Gastroesophageal sphincter (tissue), 4 donors: ENCODE measurements around the gene SPACDR. TPM values are rescaled to one million over a fixed set of nuclear protein-coding genes. Genes with fewer than 3 reads are reported as not detected.
A peak's percentile ranks its signal among the peaks of the same experiment; 100 is the strongest.

Experiments
- ATAC-seq: fragments of 150-250 bp; one replicate; pipeline ENCODE4 v1.9.1; 2016; ENCODE audit warnings: mild to moderate bottlenecking, moderate library complexity
- H3K27ac ChIP-seq, 4 donors: fragments of 200-600 bp; sonication (generic) in 3 of 4; 1 replicate in 3 of 4; 2 replicates in 1 of 4; pipeline ENCODE4 v1.5.1; 2016 to 2019
- H3K27me3 ChIP-seq: fragments of 200-600 bp; sonication (generic); one replicate; pipeline ENCODE4 v1.5.1; 2019
- H3K36me3 ChIP-seq, 2 donors: fragments of 200-600 bp; sonication (generic); one replicate each; pipeline ENCODE4 v1.5.1; 2019; ENCODE audit warnings: control low read depth in 1 of 2
- H3K4me1 ChIP-seq, 3 donors: fragments of 200-600 bp; sonication (generic); 1 replicate in 2 of 3; 2 replicates in 1 of 3; pipeline ENCODE4 v1.5.1; 2016 to 2019; ENCODE audit warnings: control low read depth in 2 of 3
- H3K4me3 ChIP-seq, 2 donors: fragments of 200-600 bp; sonication (generic); one replicate each; pipeline ENCODE4 v1.5.1; 2019; ENCODE audit warnings: mild to moderate bottlenecking in 1 of 2, moderate library complexity in 1 of 2
- H3K9me3 ChIP-seq, 3 donors: fragments of 200-600 bp; sonication (generic); one replicate each; pipeline ENCODE4 v1.5.1; 2017 to 2019; ENCODE audit warnings: control low read depth in 2 of 3
- EP300 ChIP-seq: sonication (generic); formaldehyde crosslinking; IDR thresholded peaks from one replicate; pipeline ENCODE4 v1.6.1; 2017; ENCODE audit warnings: antibody characterized with exemption, mild to moderate bottlenecking
- POLR2A ChIP-seq, 2 donors: fragments of 450-650 bp; IDR thresholded peaks; one replicate each; pipeline ENCODE4 v1.6.1; 2017; ENCODE audit warnings: antibody characterized with exemption in 2 of 2, mild to moderate bottlenecking in 2 of 2, moderate library complexity in 1 of 2
- POLR2AphosphoS5 ChIP-seq: sonication (generic); formaldehyde crosslinking; IDR thresholded peaks from one replicate; pipeline ENCODE4 v1.6.1; 2017; ENCODE audit warnings: antibody characterized with exemption
- WGBS, 2 donors: methylation state at CpG; one replicate each; pipeline ENCODE4 v1.1.5; 2018; ENCODE audit warnings: low coverage in 1 of 2; 5-methylcytosine and 5-hydroxymethylcytosine counted together
- total RNA-seq, 4 donors: library from RNA; depleted of rRNA; stranded (reverse); fragments of >200 nt; gene quantifications; one replicate each; pipeline ENCODE4 v1.1.0, GENCODE V29; 2016
- TF ChIP-seq, protein P1 (sequence below), 4 experiments: fragments of 200-600 bp in 2 of 4; fragments of 450-650 bp in 2 of 4; sonication (generic) in 1 of 4; IDR thresholded peaks; one replicate each; pipeline ENCODE4 v1.5.1; 2017 to 2019; ENCODE audit warnings: antibody characterized with exemption in 4 of 4, mild to moderate bottlenecking in 2 of 4, moderate library complexity in 2 of 4

The SPACDR gene
- total RNA-seq, 4 donors from 2014 or later, result 0.67 TPM; not detected in 3

DNA sequence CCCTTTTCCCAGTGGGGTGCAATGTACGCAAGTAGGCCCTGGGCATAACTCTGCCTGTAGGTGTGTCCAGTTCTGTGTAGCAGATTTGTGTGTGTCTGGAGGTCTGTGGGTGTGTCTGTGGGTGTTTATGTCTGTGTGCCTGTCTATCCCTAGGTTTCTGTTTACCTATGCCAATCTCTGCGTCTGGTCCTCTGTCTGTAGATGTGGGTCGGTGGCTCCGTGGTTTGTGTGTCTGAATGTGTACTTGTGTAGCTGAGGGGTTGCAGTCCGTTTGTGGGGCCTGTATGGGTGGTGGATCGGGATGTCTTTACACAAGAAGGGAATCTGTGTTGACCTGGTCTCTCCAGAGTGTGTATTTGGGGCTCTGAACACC lies 20.6 kb upstream of the SPACDR start:
- H3K36me3 ChIP-seq, result peaks cover 0 to 10% of the 10 kb centered on the region in 2 donors
- no peak for ATAC-seq
- H3K27me3 ChIP-seq, result peaks cover 5% of the 10 kb centered on the region
- H3K9me3 ChIP-seq, result no peaks in the 10 kb centered on the region
- no peak for TF ChIP-seq EP300
- TF ChIP-seq, protein P1, sequence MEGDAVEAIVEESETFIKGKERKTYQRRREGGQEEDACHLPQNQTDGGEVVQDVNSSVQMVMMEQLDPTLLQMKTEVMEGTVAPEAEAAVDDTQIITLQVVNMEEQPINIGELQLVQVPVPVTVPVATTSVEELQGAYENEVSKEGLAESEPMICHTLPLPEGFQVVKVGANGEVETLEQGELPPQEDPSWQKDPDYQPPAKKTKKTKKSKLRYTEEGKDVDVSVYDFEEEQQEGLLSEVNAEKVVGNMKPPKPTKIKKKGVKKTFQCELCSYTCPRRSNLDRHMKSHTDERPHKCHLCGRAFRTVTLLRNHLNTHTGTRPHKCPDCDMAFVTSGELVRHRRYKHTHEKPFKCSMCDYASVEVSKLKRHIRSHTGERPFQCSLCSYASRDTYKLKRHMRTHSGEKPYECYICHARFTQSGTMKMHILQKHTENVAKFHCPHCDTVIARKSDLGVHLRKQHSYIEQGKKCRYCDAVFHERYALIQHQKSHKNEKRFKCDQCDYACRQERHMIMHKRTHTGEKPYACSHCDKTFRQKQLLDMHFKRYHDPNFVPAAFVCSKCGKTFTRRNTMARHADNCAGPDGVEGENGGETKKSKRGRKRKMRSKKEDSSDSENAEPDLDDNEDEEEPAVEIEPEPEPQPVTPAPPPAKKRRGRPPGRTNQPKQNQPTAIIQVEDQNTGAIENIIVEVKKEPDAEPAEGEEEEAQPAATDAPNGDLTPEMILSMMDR (IDR thresholded peaks at IDR 0.05), result no peak
- no peak for TF ChIP-seq POLR2AphosphoS5
- TF ChIP-seq POLR2A (IDR thresholded peaks at IDR 0.05), result no peak
- H3K4me3 ChIP-seq, result peak overlapping the region in 1 of 2 donors; percentile 78
- peaks cover 0 to 49% (median 6%) of the 10 kb centered on the region in 3 donors for H3K4me1 ChIP-seq
- H3K27ac ChIP-seq, result peak overlapping the region in 3 of 4 donors; percentile 76 to 80 (median 77)
- WGBS, 2 donors, result 80 to 81% methylated on average over 3 to 4 of the region's 6 CpGs

- no peaks in the 10 kb centered on the region for H3K9me3 ChIP-seq
- peaks cover 3% of the 10 kb centered on the region for H3K27me3 ChIP-seq
- 29 to 37% methylated on average over 9 to 17 of the region's 45 CpGs for WGBS, 2 donors
- peaks cover 0 to 9% of the 10 kb centered on the region in 2 donors for H3K36me3 ChIP-seq
- peak; percentile 75 for ATAC-seq
- H3K4me1 ChIP-seq, result peaks cover 0 to 48% (median 11%) of the 10 kb centered on the region in 3 donors
- H3K27ac ChIP-seq, result peak within 1 kb of the TSS in 3 of 4 donors; percentile 76 to 80 (median 77)
- TF ChIP-seq POLR2AphosphoS5, result no peak
- TF ChIP-seq, protein P1 (IDR thresholded peaks at IDR 0.05), result no peak
- no peak for TF ChIP-seq EP300
- no peak for TF ChIP-seq POLR2A (IDR thresholded peaks at IDR 0.05)
- H3K4me3 ChIP-seq, result peak within 1 kb of the TSS; percentile 49 to 78
These were observed 19.9 kb upstream of the SPACDR start, which contains the start of gene NYAP1 for GRCh38 chr7:100483722-100484672. TSS of gene NYAP1 (plus strand) at chr7:100483927. CDS start at chr7:100485312, 1,385 bp downstream.

DNA sequence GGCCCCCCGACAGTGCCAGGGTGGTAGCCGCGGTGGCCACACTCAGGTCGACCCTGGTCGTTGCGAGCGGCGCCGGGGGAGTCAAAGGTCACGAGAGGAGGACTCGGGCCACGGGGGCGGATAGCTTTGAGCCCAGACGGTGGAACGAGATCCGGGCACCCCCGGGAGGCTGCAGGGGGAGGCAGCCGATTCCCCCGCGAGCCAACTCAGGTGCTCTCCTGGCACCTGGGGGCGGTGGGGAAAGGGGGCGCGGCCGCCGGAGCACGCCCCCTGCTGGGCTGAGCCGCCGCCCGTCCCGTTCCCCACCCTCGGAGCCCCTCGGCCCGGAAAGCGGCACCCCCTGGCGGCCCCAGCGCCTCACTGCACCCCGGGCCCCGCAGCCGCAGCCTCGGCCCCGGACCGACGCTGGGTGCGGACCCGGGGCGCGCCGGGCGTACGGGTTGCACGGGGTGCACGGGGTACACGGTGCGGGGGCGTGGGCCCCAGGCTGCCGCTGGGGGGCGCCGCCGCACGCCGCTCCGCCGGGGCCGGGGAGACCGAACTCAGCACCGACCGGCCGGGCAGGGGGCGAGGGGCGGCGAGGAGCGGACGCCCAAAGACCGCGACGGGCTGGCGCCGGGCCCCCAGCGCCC lies 19.1 kb upstream of the SPACDR start:
- TF ChIP-seq, protein P1 (IDR thresholded peaks at IDR 0.05), result peak in 3 of 4 experiments; percentile 94 to 99 (median 97)
- no peak for TF ChIP-seq EP300
- Histone ChIP-seq H3K27me3 (no peaks in the 10 kb centered on the region), H3K4me3 (peak overlapping the region; percentile 49 to 78), H3K27ac (peak overlapping the region in 3 of 4 donors; percentile 76 to 80 (median 77)), H3K4me1 (peaks cover 0 to 47% (median 11%) of the 10 kb centered on the region in 3 donors), H3K36me3 (peaks cover 0 to 1% of the 10 kb centered on the region in 2 donors), H3K9me3 (no peaks in the 10 kb centered on the region)
- peak; percentile 60 for ATAC-seq
- WGBS, 2 donors, result 0 to 1% methylated on average over 13 to 17 of the region's 79 CpGs

DNA sequence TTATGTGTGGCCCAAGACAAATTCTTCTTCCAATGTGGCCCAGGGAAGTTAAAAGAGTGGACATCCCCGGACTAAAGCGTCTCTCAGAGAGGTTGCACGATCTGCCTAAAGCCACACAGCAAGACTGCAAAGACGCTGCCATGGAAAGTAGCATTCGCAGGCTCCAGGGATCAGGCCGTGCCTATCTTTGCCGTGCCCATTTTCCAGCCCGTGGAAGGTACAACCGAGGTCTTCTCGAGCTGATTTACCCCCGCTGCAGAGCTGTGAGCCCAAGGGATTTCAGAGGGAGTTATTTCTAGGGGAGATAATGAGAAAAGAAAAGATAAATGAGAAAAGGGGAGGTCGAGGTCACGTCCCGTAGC lies 18.6 kb upstream of the SPACDR start:
- no peak for ATAC-seq
- H3K36me3 ChIP-seq, result no peaks in the 10 kb centered on the region
- no peaks in the 10 kb centered on the region for H3K27me3 ChIP-seq
- peak overlapping the region in 3 of 4 donors; percentile 76 to 80 (median 77) for H3K27ac ChIP-seq
- TF ChIP-seq POLR2AphosphoS5 (no peak), EP300 (no peak), POLR2A (IDR thresholded peaks at IDR 0.05) (no peak)
- TF ChIP-seq, protein P1 (IDR thresholded peaks at IDR 0.05), result no peak
- H3K4me1 ChIP-seq, result peaks cover 0 to 50% (median 12%) of the 10 kb centered on the region in 3 donors
- 42 to 100% methylated on average over 1 to 10 of the region's 14 CpGs for WGBS, 2 donors
- no peaks in the 10 kb centered on the region for H3K9me3 ChIP-seq
- H3K4me3 ChIP-seq, result peak overlapping the region; percentile 49 to 78
